Activated CD4-positive, alpha-beta T cell treated with anti-CD3 and anti-CD28 coated beads, Interleukin-2, amount 50 U/mL, for 48 hours (primary cell): ENCODE measurements around the gene ETV6.

Source experiments
- DNase-seq, 2 experiments: peaks; one replicate each; pipeline ENCODE4 v3.0.0-alpha.2; 2020

Gene ETV6

DNA sequence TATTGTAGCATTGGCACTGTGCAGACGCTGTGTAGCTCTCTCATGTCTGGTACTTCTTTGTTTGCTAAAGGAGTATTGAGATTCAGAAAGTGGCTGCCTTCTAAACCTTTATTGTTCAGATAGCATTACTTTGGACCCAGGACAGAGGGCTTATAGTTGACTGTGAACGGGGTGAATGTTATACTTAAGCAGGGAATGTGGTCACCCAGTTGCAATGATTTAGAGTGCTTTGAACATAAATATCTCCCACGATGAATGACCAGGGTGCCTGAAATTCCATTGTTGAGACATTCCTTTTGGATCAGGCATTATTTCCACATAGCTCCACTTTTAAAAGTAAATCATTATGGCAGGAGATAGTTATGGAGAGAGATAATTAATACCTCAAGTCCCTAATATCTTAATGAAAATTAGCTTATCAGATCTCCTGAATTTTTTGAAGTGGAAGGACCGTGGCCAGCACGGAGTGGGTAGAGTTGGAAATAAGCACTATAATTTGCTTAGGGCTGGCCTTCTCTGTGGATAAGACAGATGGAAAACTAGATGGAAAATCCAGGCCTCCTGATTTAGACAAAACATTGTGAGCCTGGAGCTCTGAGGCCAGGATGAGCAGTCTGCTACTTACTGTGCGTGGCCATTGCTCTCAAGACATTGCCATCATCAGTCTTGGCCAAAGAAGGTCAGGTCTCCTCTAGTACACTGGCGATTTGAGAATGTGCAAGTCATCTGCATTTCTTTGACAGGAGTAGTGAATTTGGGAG, 114.5 kb downstream of the ETV6 start:
- no peak for DNase-seq

DNA sequence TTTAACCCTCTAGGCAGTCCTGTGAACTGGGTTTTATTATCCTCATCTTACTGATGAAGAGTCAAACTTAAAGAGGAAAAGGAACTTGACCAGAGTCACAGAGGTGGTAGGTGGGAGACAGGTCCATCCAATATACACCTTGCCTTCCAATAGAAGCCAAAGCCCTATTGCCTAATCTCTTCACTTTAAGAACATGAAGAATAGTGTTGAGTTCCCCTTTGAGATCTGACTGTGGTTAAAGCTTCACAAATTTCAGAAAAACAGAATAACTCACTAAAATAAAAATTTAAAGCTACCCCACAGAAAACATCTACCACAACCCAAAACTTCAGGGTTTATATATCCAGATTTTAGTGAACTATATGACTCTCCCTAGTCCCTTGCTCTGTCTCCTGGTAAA, 115.4 kb downstream of the ETV6 start:
- no peak for DNase-seq

DNA sequence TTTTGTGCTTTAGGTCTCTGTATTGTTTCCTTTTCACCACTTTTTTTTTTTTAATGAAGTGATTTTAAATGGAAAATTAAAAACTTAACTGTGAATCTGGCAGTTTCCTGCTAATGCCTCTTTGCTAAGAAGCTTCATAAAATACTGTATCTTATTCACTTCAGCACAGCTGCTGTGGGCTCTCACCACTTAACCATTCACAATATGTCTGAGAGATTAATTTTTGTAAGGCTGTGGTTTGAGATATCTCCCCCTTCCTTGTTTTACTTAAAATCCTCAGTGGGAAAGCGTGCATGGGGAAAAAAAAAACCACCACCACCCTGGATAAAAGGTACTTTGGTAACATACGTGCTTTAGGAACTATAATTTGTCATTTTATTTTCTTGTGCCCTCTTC, 115.9 kb downstream of the ETV6 start:
- no peak for DNase-seq

DNA sequence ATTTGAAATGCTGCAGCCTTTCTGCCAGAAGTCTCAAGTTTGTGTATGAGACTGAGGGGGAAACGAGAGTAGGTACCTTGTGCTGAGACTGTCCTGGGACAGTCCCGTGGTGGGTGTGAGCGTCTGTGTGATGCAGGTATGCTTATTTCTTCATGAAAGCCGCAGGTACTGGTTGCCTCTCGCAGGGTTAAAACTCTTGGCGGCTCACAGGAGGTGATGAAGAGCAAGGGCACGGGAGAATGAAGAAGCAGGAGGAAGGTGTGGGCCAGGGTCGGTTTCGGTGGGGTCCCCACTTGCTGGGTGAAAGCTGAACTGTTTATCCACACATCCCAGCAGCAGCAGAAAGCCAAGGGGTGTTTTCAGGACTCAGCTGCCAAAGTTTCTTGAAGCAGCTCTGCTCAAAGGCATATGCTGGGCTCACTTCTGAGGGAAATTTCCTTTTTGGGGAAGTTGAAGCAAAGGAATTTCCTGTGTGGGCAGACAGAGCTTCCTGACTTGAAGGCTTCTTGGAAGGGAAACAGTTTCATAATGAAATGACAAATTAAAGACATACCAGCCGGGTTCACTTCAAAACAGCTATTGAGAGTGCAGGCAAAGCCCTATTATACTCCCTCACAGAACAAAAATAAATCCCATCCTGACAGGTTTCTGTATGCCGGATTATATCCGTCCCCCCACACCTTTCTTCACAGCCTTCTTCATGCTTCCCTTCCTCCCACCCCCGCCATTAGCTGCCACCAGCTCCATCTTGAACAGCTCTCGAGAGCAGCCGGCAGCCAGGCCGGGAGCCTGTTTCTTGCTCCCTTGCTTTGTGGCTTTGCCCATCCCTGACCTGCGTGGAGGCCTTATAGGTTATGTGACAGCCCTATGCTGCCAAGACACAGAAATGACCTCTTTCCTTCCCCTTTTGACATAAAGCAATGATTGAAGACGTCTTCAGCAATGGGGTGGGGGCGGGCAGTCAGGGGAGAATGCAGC, 116.6 kb downstream of the ETV6 start:
- peak; percentile 76 to 84 for DNase-seq

DNA sequence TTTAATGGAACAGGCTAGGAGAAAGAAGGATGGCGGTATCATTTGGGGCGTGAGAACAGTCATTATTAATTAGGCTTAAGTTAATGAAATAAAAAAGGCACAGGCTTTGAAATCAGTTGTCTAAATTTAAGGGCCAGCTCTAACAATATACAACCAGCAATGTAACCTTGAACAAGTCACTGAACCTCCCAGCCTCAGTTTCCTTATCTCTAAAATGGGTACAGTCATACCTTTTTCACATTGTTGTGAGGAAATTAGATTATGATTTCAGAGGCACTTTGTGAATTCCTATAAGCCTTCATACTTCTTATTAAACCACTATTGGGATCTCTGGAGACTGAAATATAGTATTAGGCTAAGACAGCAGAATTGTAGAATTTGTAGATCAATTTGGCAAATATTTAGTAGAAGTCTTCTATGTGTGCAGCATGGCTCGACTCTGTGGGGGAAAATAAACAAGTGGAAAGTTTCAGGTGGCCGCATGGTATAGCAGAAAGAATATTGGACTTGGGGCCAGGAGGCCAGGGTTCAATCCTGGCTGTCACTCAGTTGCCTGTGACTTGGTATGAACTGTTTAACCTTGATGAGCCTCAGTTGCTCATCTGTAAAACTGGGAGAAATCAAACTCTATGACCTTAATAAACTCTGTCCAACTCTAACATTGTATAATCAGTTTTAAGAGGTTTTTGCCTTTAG, 117.7 kb downstream of the ETV6 start:
- no peak for DNase-seq

DNA sequence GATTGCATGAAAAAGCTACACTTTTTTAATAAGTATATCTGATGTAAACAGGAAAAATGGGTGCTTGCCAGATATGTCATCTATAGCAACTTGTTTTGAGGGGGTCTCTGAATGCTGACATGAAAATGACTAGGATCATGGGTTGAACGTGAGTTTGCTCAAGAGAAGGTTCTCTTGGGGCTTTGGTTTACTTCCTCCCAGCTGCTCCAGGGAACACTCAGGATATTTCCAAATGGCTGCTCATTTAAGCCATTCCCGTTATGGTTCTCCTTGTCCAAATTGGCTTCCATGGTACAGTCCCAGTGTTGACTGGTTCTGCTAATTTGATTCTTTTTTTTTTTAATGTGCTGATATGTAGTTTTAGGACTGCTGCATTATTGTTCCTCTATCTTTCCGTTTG, 118.3 kb downstream of the ETV6 start:
- DNase-seq = no peak

DNA sequence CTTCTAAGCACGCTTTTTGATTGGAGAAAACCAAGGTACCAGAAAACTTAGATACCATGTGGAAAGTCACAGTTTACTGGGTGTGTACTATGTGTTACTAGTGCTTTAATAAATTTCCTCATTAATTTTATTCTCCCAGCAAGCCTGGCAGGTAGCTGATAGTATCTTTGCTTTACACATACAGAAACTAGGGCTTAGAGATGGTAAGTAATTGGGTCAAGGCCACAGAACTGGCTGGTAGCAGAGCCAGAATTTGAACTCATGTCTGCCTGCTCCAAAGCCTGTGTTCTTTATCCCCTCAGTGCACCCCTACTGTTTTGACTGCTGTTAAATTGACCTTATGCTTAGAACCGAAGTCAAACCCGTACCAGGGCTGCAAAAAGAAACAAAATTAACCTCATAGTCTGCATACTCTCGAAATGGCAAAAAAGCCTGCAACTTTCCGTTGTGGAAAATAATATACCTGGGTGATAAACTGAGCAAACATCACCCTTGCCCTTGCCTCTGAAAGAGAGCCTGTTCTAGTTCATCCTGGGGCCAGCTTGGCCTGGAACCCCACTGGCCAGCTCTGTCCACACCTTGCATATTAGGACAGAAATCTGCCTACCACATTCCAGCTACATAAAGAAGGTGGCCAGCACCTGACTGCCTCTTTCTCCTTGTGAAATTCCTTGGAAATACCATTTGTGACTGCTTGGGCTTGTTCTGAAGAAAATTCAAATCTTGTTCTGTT, 118.9 kb downstream of the ETV6 start:
- no peak for DNase-seq

DNA sequence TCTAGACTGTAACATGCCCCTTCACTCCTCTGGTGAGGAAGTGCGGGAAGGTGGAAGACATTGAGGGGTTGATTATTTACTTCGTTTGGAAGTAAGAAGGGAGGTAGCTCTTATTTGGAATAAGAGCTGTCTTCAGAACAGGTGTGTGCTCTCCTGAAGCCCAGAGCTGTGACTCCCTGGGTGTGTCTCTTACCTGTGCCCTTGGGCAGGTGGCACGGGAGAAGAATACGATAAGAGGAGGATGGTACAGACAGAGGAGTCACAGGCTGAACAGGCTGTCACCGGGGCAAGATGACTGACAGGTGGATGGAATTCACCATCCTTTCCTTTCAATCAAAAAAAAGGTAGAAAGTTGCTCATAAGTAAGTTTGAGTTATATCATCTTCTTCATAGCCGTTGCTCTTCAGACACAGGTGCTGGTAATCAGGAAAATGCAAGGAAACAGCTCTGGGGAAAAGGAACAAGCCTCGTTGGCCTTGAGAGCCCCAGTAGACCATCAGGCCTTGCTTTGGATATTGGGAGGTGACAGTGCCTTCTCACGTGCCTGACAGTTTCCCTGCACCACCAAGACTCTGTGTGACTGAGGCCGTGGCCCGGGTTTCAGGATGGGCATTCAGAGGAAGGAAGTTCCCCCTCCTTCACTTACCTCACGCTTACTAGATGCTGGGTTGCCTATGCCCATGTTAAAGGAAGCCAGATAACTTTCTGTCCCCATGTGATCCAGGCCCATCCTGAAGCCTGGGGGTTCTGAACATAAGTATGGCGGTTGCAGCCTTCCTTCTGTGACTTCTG, 120.4 kb downstream of the ETV6 start:
- no peak for DNase-seq

DNA sequence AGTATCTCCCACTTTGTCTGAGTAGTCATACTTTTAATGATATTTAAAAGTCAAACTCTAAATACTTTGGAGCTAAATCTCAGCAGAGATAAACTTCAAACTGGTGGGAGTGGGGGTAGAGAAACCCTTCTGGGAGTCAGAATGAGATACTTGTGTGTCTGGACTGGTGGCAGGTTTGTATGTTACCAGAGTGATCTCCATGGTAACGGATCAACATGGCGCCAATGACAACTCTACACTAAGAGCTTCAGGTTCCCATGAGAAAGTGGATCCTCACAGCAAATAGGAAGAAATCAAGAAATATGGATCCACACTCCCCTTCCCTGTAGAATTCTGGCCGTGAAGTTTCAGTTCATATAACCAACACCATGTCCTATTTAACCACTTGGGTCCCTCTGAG, 121.9 kb downstream of the ETV6 start:
- no peak for DNase-seq

DNA sequence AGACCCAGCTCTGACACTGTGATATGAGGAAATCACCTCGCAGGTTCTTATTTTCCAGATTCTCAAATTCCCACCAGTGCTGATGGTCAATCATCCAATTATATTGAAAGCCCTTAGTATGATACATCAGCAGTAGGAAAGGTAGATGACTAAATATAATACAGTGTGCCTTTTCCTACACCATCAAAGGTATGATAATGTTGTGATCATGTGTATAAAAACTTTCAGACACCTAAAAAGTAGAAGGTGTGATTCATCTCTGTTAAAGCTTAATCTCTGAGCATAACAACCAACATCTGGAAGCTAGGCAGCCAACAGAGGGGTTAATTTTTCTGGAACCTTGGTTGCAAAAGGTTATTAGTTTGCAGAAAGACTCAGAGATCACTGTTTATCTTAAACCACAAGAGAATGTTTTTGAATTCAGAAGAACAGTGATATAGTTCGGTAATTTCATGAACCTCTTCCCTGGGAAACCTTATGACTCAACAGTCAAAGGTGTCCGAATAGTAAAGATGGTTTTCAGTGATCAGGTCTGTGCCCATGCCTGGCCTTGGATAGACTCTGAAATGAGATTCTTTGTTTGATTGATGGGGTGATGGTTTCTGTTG, 122.5 kb downstream of the ETV6 start:
- no peak for DNase-seq

DNA sequence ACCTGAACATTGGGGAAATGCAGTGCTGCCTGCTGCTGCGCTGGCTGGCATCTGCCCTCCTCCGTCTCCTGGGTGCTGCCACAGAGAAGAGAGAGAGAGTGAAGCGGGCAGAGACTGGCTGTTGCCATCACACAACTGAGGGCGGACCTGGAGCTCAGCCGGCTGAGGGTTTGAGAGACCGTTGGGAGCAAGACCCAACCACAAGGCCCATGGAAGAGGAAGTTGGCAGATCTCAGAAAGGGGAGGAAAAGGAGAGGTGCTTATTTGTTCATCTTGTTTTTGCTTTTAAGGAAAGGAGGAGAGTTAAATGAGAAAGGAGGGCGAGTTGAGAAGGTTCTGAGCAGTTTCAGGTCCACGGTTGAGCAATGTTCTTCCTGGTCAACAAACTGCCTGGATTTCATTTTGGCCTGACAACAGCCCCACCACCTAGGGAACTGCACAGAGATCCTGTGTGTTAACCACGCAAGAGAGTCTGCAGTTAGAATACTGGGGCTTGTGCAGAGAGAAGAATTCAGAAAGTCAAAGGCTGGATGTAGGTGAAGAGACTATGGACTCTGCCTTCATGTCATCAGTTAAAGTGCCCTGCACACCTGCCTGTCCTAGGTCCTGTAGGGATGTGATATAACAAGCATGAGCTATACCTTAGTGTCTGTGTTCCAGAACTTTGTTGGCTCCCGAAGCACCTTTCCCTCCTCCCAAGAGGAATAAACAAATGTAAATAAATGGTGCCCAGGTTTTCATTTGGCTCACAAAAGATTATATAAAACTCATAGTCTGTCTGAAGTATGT, 124.6 kb downstream of the ETV6 start:
- no peak for DNase-seq

DNA sequence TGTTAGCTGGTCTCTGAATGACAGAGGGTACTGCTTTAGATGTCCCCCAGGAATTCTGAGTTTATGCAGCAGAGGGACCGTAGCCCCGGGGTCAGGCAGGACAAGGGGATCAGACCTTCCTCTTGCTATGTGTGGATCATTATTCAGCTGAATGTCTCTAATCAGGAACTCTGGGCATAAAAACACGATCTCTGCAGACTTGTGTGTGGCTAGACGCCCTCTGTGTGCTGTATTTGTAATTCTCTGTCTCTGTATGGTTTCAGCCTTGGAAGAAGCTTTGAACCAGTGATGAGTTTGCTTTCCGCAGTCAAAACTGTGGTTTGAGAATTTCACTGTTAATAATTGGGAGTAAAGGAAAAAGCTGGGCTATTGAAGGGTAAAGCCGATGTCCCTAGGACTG, 125.3 kb downstream of the ETV6 start:
- DNase-seq = no peak

DNA sequence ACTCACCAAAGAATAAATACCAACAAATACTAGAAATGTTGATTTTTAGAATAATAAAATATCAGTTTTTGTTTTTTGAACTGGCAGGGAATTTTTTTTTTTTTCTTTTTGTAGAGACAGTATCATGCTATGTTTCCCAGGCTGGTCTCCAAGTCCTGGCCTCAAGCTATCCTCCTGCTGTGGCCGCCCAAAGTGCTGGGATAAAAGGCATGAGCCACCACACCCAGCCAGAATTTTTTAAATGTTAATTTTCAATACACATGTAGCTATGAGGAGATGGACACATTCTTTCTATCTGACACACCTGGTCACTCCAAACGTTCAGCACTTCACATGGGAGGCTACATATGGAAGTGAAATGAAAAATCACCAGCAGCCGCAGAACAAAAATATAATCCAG, 126.8 kb downstream of the ETV6 start:
- no peak for DNase-seq

DNA sequence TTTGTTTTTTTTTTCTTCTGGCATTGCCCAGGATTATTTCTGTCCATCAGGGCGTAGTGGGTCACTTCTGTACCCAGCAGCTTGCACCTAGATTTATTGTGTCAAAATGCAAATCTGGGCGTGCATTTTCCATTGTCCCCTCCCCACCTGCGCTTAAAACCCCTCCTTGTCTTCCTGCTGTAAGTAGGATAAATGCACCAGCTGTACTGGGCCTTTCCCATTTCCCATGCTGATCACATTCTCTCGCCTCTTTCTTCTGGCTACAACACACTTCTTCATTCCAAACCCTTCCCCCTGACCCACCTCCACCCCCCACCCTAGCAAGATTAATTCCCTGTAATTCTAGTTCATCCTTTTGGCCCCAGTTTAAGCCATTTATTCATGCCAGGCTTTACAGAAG, 128.0 kb downstream of the ETV6 start:
- no peak for DNase-seq

DNA sequence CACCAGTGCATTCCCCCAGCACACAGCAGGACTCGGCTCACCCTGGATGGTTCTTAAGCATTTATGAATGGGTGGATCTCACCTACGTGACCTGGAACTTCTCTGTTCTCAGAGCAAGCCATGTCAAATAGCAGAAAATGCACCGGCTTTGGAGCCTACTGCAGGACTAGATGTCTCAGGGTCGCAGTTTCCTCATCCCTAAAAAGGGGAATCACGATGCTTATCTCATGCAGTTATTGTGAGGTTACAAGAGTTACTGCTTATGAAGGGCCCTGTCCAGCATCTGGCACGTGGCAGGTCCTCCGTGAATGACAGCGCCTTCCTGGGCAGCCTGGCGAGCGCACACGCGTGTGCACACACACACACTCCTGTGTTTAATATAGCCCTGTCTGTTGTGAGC, 128.5 kb downstream of the ETV6 start:
- DNase-seq = no peak

DNA sequence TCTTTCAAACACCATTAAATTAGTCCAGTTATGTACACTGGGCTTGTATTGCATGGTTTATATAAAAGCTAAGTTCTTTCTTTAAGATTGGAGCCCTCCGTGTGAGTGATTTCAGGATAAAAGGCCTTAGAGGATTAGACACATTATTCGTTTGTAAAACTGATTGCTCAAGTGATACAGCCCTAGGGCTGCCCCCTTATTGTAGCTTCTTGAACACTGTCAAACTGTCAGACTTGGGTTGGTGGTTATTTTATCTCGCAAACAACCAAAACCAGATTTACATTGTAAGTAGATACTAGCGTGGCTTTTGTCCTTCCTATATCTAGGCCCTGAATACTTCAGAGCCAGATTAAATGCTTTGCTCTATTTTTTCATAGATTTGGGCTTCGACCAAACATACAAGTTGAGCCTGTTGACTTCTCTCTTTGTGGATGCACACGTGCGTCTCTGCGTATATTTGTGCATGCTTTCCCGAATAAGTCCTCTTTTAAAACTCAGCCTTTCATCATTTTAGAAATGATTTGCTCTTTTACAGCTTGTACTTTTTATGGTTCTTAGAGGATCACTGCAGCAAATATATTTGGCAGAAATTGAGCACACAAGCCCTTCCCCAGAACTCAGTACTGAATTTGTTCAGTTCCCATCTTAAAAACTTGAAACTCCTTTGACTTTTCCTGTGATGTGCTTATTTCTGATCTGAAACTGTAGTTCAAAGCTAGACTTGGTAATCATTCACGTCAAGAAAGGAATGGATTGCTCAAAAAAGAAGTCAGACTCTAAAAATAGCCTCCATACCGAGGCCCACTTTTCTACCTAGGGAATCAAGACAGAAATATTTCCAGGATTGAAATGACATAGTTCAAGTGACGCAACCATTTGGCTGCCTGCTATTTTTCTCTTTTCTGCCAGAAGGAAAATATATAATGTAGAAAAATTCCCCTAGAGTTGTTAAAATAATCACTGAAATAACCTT, 129.5 kb downstream of the ETV6 start:
- DNase-seq = no peak

DNA sequence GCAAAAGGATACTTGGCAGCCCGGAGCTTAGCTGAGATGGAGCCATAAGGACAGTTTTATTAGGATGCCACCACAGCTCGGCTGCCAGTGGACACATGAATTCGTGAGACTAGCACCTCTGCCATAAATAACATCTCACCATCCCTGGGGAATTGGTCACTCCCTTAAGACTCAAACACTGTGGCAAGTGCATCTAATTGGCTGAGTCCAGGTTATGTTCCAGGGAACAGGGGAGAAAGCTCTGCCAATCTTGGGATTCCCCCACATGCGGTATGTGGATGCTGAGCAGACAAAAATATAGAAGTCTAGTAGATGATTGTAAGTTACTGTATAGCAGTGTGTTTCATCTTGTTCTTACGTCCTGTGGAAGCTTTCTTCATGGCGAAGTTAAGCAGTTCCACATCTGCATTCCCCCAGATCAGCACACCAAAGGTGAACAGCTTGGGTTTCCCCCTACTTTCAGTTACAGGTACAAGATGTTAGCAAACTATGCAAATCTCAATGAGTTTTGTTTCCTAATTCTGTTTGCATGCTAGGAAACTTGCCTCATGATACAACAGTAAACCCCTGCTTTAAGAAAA, 131.1 kb downstream of the ETV6 start:
- no peak for DNase-seq

DNA sequence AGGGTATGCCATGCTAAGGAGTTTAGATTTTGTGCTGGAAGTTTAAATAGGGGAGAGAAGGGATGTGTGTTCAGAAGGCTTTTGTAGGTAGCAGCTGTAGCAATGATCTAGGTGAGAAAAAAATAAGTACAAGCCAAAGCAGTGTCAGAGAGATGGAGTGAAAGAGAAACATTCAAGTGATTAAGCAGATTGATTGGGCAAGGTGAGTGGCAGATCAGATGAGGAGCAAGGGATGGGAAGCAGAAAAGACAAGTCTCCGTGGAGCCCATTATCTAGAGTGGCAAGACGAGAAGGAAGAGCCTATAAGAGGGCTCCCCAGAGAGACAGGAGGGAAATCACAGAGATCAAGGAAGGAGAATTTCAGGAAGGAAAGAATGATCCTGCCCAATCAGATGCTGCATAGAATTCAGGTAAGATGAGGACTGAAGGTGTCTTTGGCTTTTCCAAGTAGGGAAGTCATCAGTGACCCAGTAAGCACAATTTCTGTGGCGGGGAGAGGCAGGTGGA, 133.5 kb downstream of the ETV6 start:
- no peak for DNase-seq

DNA sequence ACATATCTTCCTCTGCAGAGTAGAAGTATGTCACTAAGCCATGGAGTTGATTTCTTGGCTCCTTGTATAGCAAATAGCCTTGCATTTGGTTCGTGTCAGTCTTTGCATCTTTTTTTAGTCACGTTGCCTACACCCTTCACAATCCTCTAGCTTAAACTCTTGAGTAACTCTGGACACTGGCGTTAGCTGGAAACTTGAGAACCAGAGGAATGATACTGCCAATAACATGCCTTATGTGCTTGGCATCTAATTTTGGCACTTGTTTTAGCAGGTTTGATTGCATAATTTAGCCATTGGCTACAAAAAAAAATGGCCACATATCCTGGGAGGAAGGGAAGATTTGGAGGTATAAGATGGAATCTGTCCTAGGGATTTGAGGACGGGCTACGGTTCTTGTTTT, 136.2 kb downstream of the ETV6 start:
- DNase-seq = no peak
